Measurements from ENCODE around the gene TOX2. TPM values are rescaled to one million over a fixed set of nuclear protein-coding genes. Genes with fewer than 3 reads are reported as not detected.

Gene TOX2
- total and polyA plus RNA-seq, 2 donors from 2014 or later = 4.7 to 5.9 TPM

DNA sequence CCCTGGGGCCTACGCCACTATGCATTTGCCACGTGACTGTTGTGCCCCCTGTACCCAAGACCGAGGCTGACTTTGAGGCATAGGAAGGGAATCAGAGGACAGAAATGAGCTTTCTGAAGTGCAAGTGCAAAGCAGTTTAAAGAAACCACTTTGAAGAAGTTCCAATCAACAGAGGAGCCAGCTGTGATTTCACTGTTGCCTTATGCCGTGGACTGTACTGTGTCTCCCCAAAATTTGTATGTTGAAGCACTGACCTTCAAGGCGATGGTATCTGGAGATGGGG, 161.2 kb downstream of the TOX2 start:
- TF ChIP-seq, protein P1, sequence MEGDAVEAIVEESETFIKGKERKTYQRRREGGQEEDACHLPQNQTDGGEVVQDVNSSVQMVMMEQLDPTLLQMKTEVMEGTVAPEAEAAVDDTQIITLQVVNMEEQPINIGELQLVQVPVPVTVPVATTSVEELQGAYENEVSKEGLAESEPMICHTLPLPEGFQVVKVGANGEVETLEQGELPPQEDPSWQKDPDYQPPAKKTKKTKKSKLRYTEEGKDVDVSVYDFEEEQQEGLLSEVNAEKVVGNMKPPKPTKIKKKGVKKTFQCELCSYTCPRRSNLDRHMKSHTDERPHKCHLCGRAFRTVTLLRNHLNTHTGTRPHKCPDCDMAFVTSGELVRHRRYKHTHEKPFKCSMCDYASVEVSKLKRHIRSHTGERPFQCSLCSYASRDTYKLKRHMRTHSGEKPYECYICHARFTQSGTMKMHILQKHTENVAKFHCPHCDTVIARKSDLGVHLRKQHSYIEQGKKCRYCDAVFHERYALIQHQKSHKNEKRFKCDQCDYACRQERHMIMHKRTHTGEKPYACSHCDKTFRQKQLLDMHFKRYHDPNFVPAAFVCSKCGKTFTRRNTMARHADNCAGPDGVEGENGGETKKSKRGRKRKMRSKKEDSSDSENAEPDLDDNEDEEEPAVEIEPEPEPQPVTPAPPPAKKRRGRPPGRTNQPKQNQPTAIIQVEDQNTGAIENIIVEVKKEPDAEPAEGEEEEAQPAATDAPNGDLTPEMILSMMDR (IDR thresholded peaks at IDR 0.05; ENCODE audit: borderline replicate concordance, extremely low read depth, insufficient read depth) = no peak
- no peak for DNase-seq
- Histone ChIP-seq H3K27me3 (ENCODE audit: control insufficient read depth, insufficient read depth, low read length) (peaks cover 2% of the 10 kb centered on the region), H3K36me3 (ENCODE audit: control insufficient read depth in 2 of 3, insufficient read depth in 3 of 3, low read length in 3 of 3) (no peaks in the 10 kb centered on the region), H3K4me3 (ENCODE audit: low read length in 3 of 3) (no peak overlapping the region), H3K27ac (ENCODE audit: low read depth in 2 of 2, low read length in 2 of 2) (no peak overlapping the region), H3K9me3 (ENCODE audit: control insufficient read depth in 2 of 3, insufficient read depth in 1 of 3, low read length in 3 of 3) (no peaks in the 10 kb centered on the region), H3K9ac (ENCODE audit: low read length in 3 of 3) (no peak overlapping the region), H3K4me1 (ENCODE audit: control insufficient read depth in 2 of 3, insufficient read depth in 2 of 3, low read depth in 1 of 3, low read length in 3 of 3) (peaks cover 0 to 1% (median 0%) of the 10 kb centered on the region in 3 donors)
- no peak for FAIRE-seq
- intact Hi-C loops (cut with DNase I) = loop anchor here (5.0 kb wide), 1 partner anchor 324 kb away; no protein-coding TSS in a partner anchor

DNA sequence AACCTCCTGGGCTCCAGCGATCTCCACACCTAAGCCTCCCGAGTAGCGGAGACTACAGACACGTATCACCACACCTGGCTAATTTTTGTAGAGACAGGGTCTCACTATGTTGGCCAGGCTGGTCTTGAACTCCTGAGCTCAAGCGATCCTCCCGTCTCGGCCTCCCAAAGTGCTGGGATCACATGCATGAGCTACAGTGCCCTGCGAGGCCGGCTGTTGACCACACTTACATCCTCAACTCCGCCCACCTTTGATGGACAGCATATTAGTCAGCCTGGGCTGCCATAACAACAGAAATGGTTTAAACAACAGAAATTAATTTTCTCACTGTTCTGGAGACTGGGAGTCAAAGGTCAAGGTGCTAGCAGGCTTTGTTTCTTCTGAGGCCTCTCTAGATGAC, 164.6 kb downstream of the TOX2 start:
- DNase-seq (peak in 1 of 5 donors; percentile 13), FAIRE-seq (no peak)
- no peak overlapping the region for H3K9ac ChIP-seq (ENCODE audit: low read length in 3 of 3)
- no peak overlapping the region for H3K27ac ChIP-seq (ENCODE audit: low read depth in 2 of 2, low read length in 2 of 2)
- intact Hi-C loops (cut with DNase I) = loop anchor here (5.0 kb wide), 1 partner anchor 327 kb away; no protein-coding TSS in a partner anchor
- peaks cover 2% of the 10 kb centered on the region for H3K27me3 ChIP-seq (ENCODE audit: control insufficient read depth, insufficient read depth, low read length)
- H3K9me3 ChIP-seq (ENCODE audit: control insufficient read depth in 2 of 3, insufficient read depth in 1 of 3, low read length in 3 of 3) = no peaks in the 10 kb centered on the region
- TF ChIP-seq, protein P1 (IDR thresholded peaks at IDR 0.05; ENCODE audit: borderline replicate concordance, extremely low read depth, insufficient read depth) = no peak
- H3K4me1 ChIP-seq (ENCODE audit: control insufficient read depth in 2 of 3, insufficient read depth in 2 of 3, low read depth in 1 of 3, low read length in 3 of 3) = peaks cover 0 to 5% (median 0%) of the 10 kb centered on the region in 3 donors
- H3K4me3 ChIP-seq (ENCODE audit: low read length in 3 of 3) = no peak overlapping the region
- no peaks in the 10 kb centered on the region for H3K36me3 ChIP-seq (ENCODE audit: control insufficient read depth in 2 of 3, insufficient read depth in 3 of 3, low read length in 3 of 3)

DNA sequence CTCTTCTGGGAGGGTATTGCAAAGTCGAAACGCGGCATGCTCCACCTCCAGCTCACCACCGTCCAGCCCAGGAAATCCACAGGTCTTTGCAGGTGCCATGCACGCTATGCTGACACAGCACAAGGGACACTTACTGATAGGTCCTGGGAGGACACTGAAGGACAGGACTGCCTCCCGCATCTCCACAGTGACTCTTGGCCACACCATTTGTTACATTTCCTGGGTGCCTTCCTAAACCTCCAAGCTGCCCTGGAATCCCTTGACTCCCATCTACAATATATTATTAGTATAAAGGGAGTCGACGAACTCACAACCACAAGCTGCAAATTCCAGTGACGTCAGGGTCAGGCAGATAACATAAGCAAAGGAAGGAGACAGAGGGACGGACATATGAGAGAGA, 165.4 kb downstream of the TOX2 start:
- Histone ChIP-seq H3K27me3 (ENCODE audit: control insufficient read depth, insufficient read depth, low read length) (peaks cover 2% of the 10 kb centered on the region), H3K27ac (ENCODE audit: low read depth in 2 of 2, low read length in 2 of 2) (no peak overlapping the region), H3K36me3 (ENCODE audit: control insufficient read depth in 2 of 3, insufficient read depth in 3 of 3, low read length in 3 of 3) (no peaks in the 10 kb centered on the region), H3K4me1 (ENCODE audit: control insufficient read depth in 2 of 3, insufficient read depth in 2 of 3, low read depth in 1 of 3, low read length in 3 of 3) (peaks cover 0 to 5% (median 0%) of the 10 kb centered on the region in 3 donors), H3K4me3 (ENCODE audit: low read length in 3 of 3) (no peak overlapping the region), H3K9me3 (ENCODE audit: control insufficient read depth in 2 of 3, insufficient read depth in 1 of 3, low read length in 3 of 3) (no peaks in the 10 kb centered on the region), H3K9ac (ENCODE audit: low read length in 3 of 3) (no peak overlapping the region)
- no peak for FAIRE-seq
- intact Hi-C loops (cut with DNase I) = no loop called here
- TF ChIP-seq, protein P1 (IDR thresholded peaks at IDR 0.05; ENCODE audit: borderline replicate concordance, extremely low read depth, insufficient read depth) = no peak
- DNase-seq = no peak

DNA sequence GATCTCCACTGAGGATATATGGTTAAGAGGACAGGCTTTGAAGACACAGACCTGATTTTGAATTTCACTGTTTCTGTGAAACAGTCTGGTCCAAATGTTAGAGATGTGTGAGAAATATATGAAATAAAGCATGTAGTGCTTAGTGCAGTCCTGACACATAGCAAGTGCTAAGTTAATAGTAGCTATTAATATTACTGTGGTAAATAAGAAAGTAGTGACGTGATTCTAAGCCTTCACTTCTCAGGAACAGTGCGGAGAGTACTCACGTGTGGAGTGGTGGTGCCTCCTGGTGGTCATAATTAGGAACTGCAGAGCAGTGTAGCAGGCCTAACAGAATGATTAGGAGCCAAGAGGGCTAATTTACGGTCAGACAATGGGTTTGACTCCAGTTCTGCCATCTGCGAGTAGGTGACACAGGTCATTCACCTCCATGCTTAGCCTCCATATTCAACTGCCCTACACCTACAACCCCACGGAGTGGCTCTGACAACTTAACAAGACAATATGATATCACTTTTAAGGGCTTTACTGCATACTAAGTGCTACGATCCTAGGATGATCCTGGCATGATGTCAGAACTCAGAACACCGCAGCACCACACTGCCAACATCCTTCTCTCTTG, 166.1 kb downstream of the TOX2 start:
- DNase-seq (peak; percentile 66 to 87 (median 73)), FAIRE-seq (no peak)
- intact Hi-C loops (cut with DNase I) = no loop called here
- Histone ChIP-seq H3K27ac (ENCODE audit: low read depth in 2 of 2, low read length in 2 of 2) (no peak overlapping the region), H3K9me3 (ENCODE audit: control insufficient read depth in 2 of 3, insufficient read depth in 1 of 3, low read length in 3 of 3) (no peaks in the 10 kb centered on the region), H3K4me3 (ENCODE audit: low read length in 3 of 3) (no peak overlapping the region), H3K36me3 (ENCODE audit: control insufficient read depth in 2 of 3, insufficient read depth in 3 of 3, low read length in 3 of 3) (no peaks in the 10 kb centered on the region), H3K27me3 (ENCODE audit: control insufficient read depth, insufficient read depth, low read length) (peaks cover 2% of the 10 kb centered on the region), H3K4me1 (ENCODE audit: control insufficient read depth in 2 of 3, insufficient read depth in 2 of 3, low read depth in 1 of 3, low read length in 3 of 3) (peaks cover 0 to 5% (median 0%) of the 10 kb centered on the region in 3 donors), H3K9ac (ENCODE audit: low read length in 3 of 3) (no peak overlapping the region)
- TF ChIP-seq, protein P1 (IDR thresholded peaks at IDR 0.05; ENCODE audit: borderline replicate concordance, extremely low read depth, insufficient read depth) = peak; percentile 99
